ENCODE results near the gene PKD2L2.
"Not testable (repeated sequence)": the region's sequence is repeated elsewhere in the genome, so short reads cannot be mapped to it uniquely, and the experiment has no call there.

The PKD2L2 gene

GRCh38 chr5:137888863-137889759, at the start of gene PKD2L2:
Gene PKD2L2 (plus strand): TSS chr5:137889457. CDS start chr5:137889492, 35 bp downstream.
- H3K4me3 ChIP-seq (ENCODE audit: low read depth, low read length), result peak within 1 kb of the TSS; percentile 92
- TF ChIP-seq, protein P1, sequence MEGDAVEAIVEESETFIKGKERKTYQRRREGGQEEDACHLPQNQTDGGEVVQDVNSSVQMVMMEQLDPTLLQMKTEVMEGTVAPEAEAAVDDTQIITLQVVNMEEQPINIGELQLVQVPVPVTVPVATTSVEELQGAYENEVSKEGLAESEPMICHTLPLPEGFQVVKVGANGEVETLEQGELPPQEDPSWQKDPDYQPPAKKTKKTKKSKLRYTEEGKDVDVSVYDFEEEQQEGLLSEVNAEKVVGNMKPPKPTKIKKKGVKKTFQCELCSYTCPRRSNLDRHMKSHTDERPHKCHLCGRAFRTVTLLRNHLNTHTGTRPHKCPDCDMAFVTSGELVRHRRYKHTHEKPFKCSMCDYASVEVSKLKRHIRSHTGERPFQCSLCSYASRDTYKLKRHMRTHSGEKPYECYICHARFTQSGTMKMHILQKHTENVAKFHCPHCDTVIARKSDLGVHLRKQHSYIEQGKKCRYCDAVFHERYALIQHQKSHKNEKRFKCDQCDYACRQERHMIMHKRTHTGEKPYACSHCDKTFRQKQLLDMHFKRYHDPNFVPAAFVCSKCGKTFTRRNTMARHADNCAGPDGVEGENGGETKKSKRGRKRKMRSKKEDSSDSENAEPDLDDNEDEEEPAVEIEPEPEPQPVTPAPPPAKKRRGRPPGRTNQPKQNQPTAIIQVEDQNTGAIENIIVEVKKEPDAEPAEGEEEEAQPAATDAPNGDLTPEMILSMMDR (IDR thresholded peaks at IDR 0.05; ENCODE audit: borderline replicate concordance, insufficient read depth, low read depth, low read length), result peak; percentile 18; the same call in 1 of the 2 replicates

DNA sequence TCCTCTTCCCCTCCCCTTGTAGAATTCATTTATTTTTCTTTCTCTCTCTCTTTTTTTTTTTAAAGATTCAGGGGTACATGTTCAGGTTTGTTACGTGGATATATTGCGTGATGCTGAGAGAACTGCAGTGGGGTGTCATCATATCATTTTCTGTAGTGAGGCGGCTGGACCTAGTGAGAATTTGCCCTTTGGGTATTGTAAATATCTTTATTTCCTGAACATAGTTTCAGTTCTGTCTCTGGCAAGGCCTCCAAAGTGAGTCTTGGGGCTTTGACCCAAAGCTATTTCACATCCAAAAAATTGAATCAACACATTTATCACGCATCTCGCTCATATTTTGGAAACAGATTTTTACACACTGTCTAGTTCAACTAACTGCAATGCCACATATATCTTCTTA, 47.0 kb upstream of the PKD2L2 start:
- TF ChIP-seq, protein P1 (IDR thresholded peaks at IDR 0.05; ENCODE audit: borderline replicate concordance, insufficient read depth, low read depth, low read length), result no peak
- H3K4me3 ChIP-seq (ENCODE audit: low read depth, low read length), result no peak overlapping the region

GRCh38 chr5:137843676-137844299, 45.5 kb upstream of the PKD2L2 start:
- no peak overlapping the region for H3K4me3 ChIP-seq (ENCODE audit: low read depth, low read length)
- TF ChIP-seq, protein P1 (IDR thresholded peaks at IDR 0.05; ENCODE audit: borderline replicate concordance, insufficient read depth, low read depth, low read length), result no peak

DNA sequence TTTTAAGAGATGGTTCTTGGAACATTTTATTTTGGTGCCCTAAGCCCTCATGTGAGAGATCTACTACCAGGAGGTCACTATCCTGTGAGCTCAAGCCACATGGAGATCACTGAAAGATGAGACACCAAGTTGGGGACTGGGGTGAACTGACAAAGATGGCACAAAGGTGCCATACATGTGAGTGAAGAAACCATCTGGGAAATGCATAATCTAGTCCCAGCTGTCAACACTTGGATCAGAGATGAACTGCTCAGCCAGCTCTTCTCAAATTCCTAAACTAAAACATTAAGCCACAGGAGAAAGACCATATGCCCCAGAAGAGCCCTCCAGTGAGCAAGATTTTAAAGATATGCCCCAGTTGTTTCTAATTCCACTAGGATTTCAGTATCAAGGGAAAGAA, 43.8 kb upstream of the PKD2L2 start:
- TF ChIP-seq, protein P1 (IDR thresholded peaks at IDR 0.05; ENCODE audit: borderline replicate concordance, insufficient read depth, low read depth, low read length), result no peak
- H3K4me3 ChIP-seq (ENCODE audit: low read depth, low read length), result no peak overlapping the region

GRCh38 chr5:137847687-137848086, 41.6 kb upstream of the PKD2L2 start:
- H3K4me3 ChIP-seq (ENCODE audit: low read depth, low read length), result no peak overlapping the region
- TF ChIP-seq, protein P1 (IDR thresholded peaks at IDR 0.05; ENCODE audit: borderline replicate concordance, insufficient read depth, low read depth, low read length), result no peak

- not testable (repeated sequence) for H3K4me3 ChIP-seq (ENCODE audit: low read depth, low read length)
Measured at GRCh38 chr5:137853165-137853564, 36.1 kb upstream of the PKD2L2 start.

DNA sequence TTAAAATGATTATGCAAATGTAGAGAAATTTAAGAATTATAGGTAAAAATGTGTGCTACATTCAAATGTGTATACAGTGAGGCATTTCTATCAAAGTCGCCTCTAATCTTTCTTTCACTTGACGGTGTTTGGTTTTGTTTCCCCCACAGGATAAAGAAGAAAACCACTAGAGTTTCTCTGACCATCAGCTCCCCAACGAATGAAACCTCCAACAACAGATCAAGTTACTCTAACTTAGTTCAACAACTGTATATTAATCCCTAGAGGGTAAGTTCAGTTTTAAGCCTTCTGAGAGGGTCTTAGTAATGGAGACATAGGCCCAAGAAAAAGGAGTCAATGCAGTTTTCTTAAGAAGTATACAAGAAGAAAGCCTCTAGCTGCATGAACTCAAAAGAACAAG, 33.1 kb upstream of the PKD2L2 start:
- no peak overlapping the region for H3K4me3 ChIP-seq (ENCODE audit: low read depth, low read length)
- TF ChIP-seq, protein P1 (IDR thresholded peaks at IDR 0.05; ENCODE audit: borderline replicate concordance, insufficient read depth, low read depth, low read length), result no peak
